Measurements from ENCODE around the gene MEX3A. TPM values are rescaled to one million over a fixed set of nuclear protein-coding genes. Genes with fewer than 3 reads are reported as not detected.

The MEX3A gene
- total and polyA plus RNA-seq, 2 of the 8 experiments (the other 6 are each of a cell fraction or from before 2014, with no cell fraction given), result 34.1 to 52.4 TPM

DNA sequence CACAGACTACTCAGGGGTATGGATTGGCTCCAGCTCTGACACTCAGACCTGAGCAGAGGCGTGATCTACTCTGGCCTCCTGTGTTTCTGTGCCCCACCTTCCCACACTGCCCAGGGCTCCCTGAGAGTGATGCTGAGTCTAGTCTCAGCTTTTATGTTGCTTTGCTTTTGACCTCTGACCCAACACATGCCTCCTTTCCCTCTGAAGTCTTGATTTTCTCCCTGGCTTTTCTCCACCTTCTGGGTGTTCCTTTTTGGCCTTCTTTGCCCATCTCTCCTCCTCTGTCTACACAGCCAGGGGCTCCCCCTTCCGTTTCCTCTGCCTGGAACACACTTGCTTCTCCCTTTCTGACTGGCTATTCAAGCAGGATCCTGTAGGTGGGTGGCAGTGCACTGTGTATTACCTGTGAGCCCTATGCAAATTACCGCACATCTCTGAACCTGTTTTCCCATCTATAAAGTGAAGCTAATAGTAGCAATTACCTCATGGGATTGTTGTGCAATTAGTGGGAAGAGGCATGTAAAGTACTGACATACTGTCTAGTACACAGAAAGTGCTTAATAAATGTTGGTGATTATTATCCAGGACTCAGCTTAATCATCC lies 13.7 kb upstream of the MEX3A start:
- Histone ChIP-seq H3K4me3 (ENCODE audit: extremely low read depth in 1 of 4, insufficient read depth in 2 of 4, low read depth in 3 of 4, low read length in 4 of 4) (no peak overlapping the region), H2AFZ (ENCODE audit: low read length) (no peak overlapping the region), H3K23me2 (ENCODE audit: low read depth, low read length) (no peaks in the 10 kb centered on the region), H2BK20ac (ENCODE audit: low read length) (no peak overlapping the region), H4K91ac (replicated peaks; ENCODE audit: insufficient read length, low read length) (no peak overlapping the region), H2BK5ac (ENCODE audit: low read depth, low read length) (no peak overlapping the region), H2BK15ac (ENCODE audit: low read length) (0 out of 2 replicates have a peak overlapping the region, but pooled peaks have one; percentile 10), H3K14ac (ENCODE audit: insufficient read length) (no peak overlapping the region), H4K20me1 (replicated peaks in 1 of 2; ENCODE audit: control insufficient read depth in 1 of 2, insufficient read depth in 2 of 2, low read length in 2 of 2) (peaks cover 2 to 11% of the 10 kb centered on the region in 2 experiments), H3K27ac (ENCODE audit: low read depth, low read length) (no peak overlapping the region), H3K4ac (replicated peaks; ENCODE audit: insufficient read length, low read depth, low read length) (no peak overlapping the region), H3K23ac (ENCODE audit: insufficient read length) (no peak overlapping the region), H2BK12ac (ENCODE audit: low read depth, low read length) (peak overlapping the region; percentile 22; the same call in 1 of the 2 replicates), H3K27me3 (replicated peaks in 1 of 4; ENCODE audit: control insufficient read depth in 3 of 4, extremely low read depth in 1 of 4, insufficient read depth in 3 of 4, low read length in 3 of 4) (no peaks in the 10 kb centered on the region), H3K4me1 (replicated peaks in 1 of 4; ENCODE audit: control insufficient read depth in 3 of 4, insufficient read depth in 4 of 4, low read length in 3 of 4) (peaks cover 0 to 10% (median 3%) of the 10 kb centered on the region in 4 experiments; a peak in 3 of 7 replicates), H3K9ac (replicated peaks in 1 of 4; ENCODE audit: extremely low read depth in 1 of 4, low read depth in 3 of 4, low read length in 3 of 4) (no peak overlapping the region), H3K79me1 (ENCODE audit: low read depth, low read length) (no peaks in the 10 kb centered on the region), H3K36me3 (ENCODE audit: control insufficient read depth in 2 of 4, insufficient read depth in 4 of 4, low read length in 3 of 4) (peaks cover 0 to 4% (median under 1%) of the 10 kb centered on the region in 4 experiments; a peak in 2 of 8 replicates), H3K56ac (replicated peaks; ENCODE audit: insufficient read length, low read depth, low read length) (no peak overlapping the region), H3K4me2 (ENCODE audit: insufficient read depth in 1 of 2, low read depth in 2 of 2, low read length in 2 of 2) (no peak overlapping the region), H3K18ac (ENCODE audit: extremely low read depth, low read length) (no peak overlapping the region), H3K9me3 (ENCODE audit: insufficient read depth in 2 of 2, low read depth in 1 of 2, low read length in 1 of 2) (no peaks in the 10 kb centered on the region), H4K8ac (ENCODE audit: extremely low read depth, insufficient read depth, low read length) (no peak overlapping the region), H4K5ac (ENCODE audit: insufficient read length, low read depth, low read length) (no peak overlapping the region), H3K79me2 (ENCODE audit: control insufficient read depth in 1 of 2, insufficient read depth in 2 of 2, low read length in 2 of 2) (peaks cover 0 to 5% of the 10 kb centered on the region in 2 experiments; a peak in 1 of 4 replicates), H2BK120ac (replicated peaks; ENCODE audit: low read depth, low read length) (no peak overlapping the region), H2AK5ac (ENCODE audit: low read depth, low read length) (no peak overlapping the region)
- DNase-seq (ENCODE audit: low read depth in 1 of 2, low spot score in 2 of 2) (no peak), FAIRE-seq (no peak)
- 92% methylated on average over 3 of the region's 3 CpGs; no CpG with 5 or more reads in 1 of the 2 experiments for WGBS, 2 experiments (ENCODE audit: extremely low coverage in 1 of 2, insufficient coverage in 1 of 2, insufficient read length in 1 of 2, insufficient replicate concordance in 2 of 2, low coverage in 1 of 2, low lambda C conversion rate in 2 of 2, missing lambda C conversion rate in 1 of 2)
- ChIA-PET POLR2A (ENCODE audit: partially characterized antibody) (interaction anchor here (0.7 to 29.6 kb wide), 10 partner anchors 11 to 187 kb away, joined by 3 to 763 read pairs (median 4); partner anchors contain the start of genes LMNA, MEX3A, PMF1 and SMG5), CTCF (ENCODE audit: partially characterized antibody) (interaction anchor here (0.6 to 29.5 kb wide), 37 partner anchors 9 to 290 kb away, joined by 3 to 1994 read pairs (median 4); partner anchors contain the start of genes LMNA, MEX3A, PAQR6 and PMF1)
- TF ChIP-seq NANOG (IDR thresholded peaks at IDR 0.05; ENCODE audit: insufficient read depth, low read depth, low read length, poor library complexity, severe bottlenecking) (no peak), RBBP5 (IDR thresholded peaks at IDR 0.05; ENCODE audit: borderline replicate concordance, low read depth, low read length) (no peak)

All from H1 (cell line).